Measurements from ENCODE around the gene ZNF593OS.

Gene ZNF593OS

GRCh38 chr1:26124418-26125331 lies 47.0 kb downstream of the ZNF593OS start:
- no peak for TF ChIP-seq ZFX (IDR thresholded peaks at IDR 0.05; ENCODE audit: borderline replicate concordance)
- TF ChIP-seq CTCF (IDR thresholded peaks at IDR 0.05) = no peak
- H3K27ac ChIP-seq = no peak overlapping the region

- H3K27ac ChIP-seq = no peak overlapping the region
- TF ChIP-seq CTCF (IDR thresholded peaks at IDR 0.05) (no peak), ZFX (IDR thresholded peaks at IDR 0.05; ENCODE audit: borderline replicate concordance) (no peak)
These were observed 48.4 kb downstream of the ZNF593OS start for GRCh38 chr1:26122988-26123973.

GRCh38 chr1:26121854-26122773 lies 49.5 kb downstream of the ZNF593OS start:
- peak overlapping the region; percentile 10; the same call in 1 of the 2 replicates for H3K27ac ChIP-seq
- TF ChIP-seq ZFX (IDR thresholded peaks at IDR 0.05; ENCODE audit: borderline replicate concordance) (no peak), CTCF (IDR thresholded peaks at IDR 0.05) (no peak)

GRCh38 chr1:26119892-26120608 lies 51.6 kb downstream of the ZNF593OS start:
- TF ChIP-seq CTCF (IDR thresholded peaks at IDR 0.05) = no peak
- no peak for TF ChIP-seq ZFX (IDR thresholded peaks at IDR 0.05; ENCODE audit: borderline replicate concordance)

More at GRCh38 chr1:26119892-26120608, 51.6 kb downstream of the ZNF593OS start:
- no peak overlapping the region for H3K27ac ChIP-seq
